Tibial nerve (tissue), 4 donors: ENCODE data around the gene TSHZ3. TPM values are rescaled to one million over a fixed set of nuclear protein-coding genes. Genes with fewer than 3 reads are reported as not detected.
A peak's percentile ranks its signal among the peaks of the same experiment; 100 is the strongest.

ENCODE experiments used
- DNase-seq, 2 donors: peaks; one replicate each; pipeline ENCODE4 v3.0.0-alpha.2; 2019; ENCODE audit warnings: low spot score in 2 of 2
- H3K27ac ChIP-seq, 4 donors: fragments of 200-600 bp; sonication (generic) in 3 of 4; one replicate each; pipeline ENCODE4 v1.5.1; 2017 to 2019; ENCODE audit warnings: mild to moderate bottlenecking in 1 of 4
- H3K27me3 ChIP-seq, 2 donors: fragments of 200-600 bp; sonication (generic) in 1 of 2; one replicate each; pipeline versions ENCODE4 v1.5.1 to v1.6.0; 2017 to 2019
- H3K36me3 ChIP-seq, 3 donors: fragments of 200-600 bp; sonication (generic); one replicate each; pipeline ENCODE4 v1.5.1; 2018 to 2019
- H3K4me1 ChIP-seq, 4 donors: fragments of 200-600 bp; sonication (generic) in 3 of 4; one replicate each; pipeline ENCODE4 v1.5.1; 2017 to 2019
- H3K4me3 ChIP-seq, 4 donors: fragments of 200-600 bp; sonication (generic) in 3 of 4; one replicate each; pipeline ENCODE4 v1.5.1; 2017 to 2019; ENCODE audit warnings: mild to moderate bottlenecking in 1 of 4, moderate library complexity in 1 of 4
- H3K9me3 ChIP-seq, 4 donors: fragments of 200-600 bp; sonication (generic) in 3 of 4; one replicate each; pipeline ENCODE4 v1.5.1; 2017 to 2019
- CTCF ChIP-seq, 5 experiments: fragments of 200-600 bp in 3 of 5; fragments of 450-650 bp in 2 of 5; sonication (generic) in 3 of 5; IDR thresholded peaks; one replicate each; pipeline ENCODE4 v1.5.1; 2016 to 2019; ENCODE audit warnings: antibody characterized with exemption in 5 of 5, mild to moderate bottlenecking in 3 of 5, moderate library complexity in 2 of 5
- EP300 ChIP-seq, 2 donors: sonication (generic); formaldehyde crosslinking; IDR thresholded peaks; one replicate each; pipeline ENCODE4 v1.6.1; 2017; ENCODE audit warnings: antibody characterized with exemption in 2 of 2, mild to moderate bottlenecking in 1 of 2
- POLR2A ChIP-seq, 2 donors: fragments of 450-650 bp; IDR thresholded peaks; one replicate each; pipeline ENCODE4 v1.6.1; 2017; ENCODE audit warnings: antibody characterized with exemption in 2 of 2, mild to moderate bottlenecking in 2 of 2, moderate library complexity in 2 of 2
- WGBS, 2 donors: methylation state at CpG; one replicate each; pipeline ENCODE4 v1.1.5; 2018; 5-methylcytosine and 5-hydroxymethylcytosine counted together
- total RNA-seq, 4 donors: library from RNA; depleted of rRNA; stranded (reverse); fragments of >200 nt; gene quantifications; one replicate each; pipeline ENCODE4 v1.1.0, GENCODE V29; 2016

Gene TSHZ3
- total RNA-seq, 4 donors from 2014 or later = 20.4 to 22.4 (median 22.3) TPM

- no peak overlapping the region for H3K4me3 ChIP-seq
- no peak overlapping the region for H3K27ac ChIP-seq
- no peaks in the 10 kb centered on the region for H3K9me3 ChIP-seq
- H3K4me1 ChIP-seq = peaks cover 0 to 44% (median 0%) of the 10 kb centered on the region in 4 donors
- H3K27me3 ChIP-seq = no peaks in the 10 kb centered on the region
- no peak for TF ChIP-seq CTCF (IDR thresholded peaks at IDR 0.05)
- TF ChIP-seq EP300 (IDR thresholded peaks at IDR 0.05) = no peak
- TF ChIP-seq POLR2A (IDR thresholded peaks at IDR 0.05) = no peak
- no peak for DNase-seq
- 71% methylated on average over 8 of the region's 8 CpGs for WGBS, 2 donors
- no peaks in the 10 kb centered on the region for H3K36me3 ChIP-seq
These were observed 62.7 kb downstream of the TSHZ3 start for GRCh38 chr19:31286491-31286890.

- H3K27ac ChIP-seq = no peak overlapping the region
- H3K9me3 ChIP-seq = no peaks in the 10 kb centered on the region
- no peak for DNase-seq
- peaks cover 0 to 36% (median 0%) of the 10 kb centered on the region in 4 donors for H3K4me1 ChIP-seq
- H3K36me3 ChIP-seq = no peaks in the 10 kb centered on the region
- H3K27me3 ChIP-seq = no peaks in the 10 kb centered on the region
- H3K4me3 ChIP-seq = peak overlapping the region in 1 of 4 donors; percentile 17
- no peak for TF ChIP-seq CTCF (IDR thresholded peaks at IDR 0.05)
- TF ChIP-seq EP300 (IDR thresholded peaks at IDR 0.05) = no peak
- no peak for TF ChIP-seq POLR2A (IDR thresholded peaks at IDR 0.05)
- WGBS, 2 donors = 72 to 77% methylated on average over 5 of the region's 5 CpGs
These were observed 63.5 kb downstream of the TSHZ3 start for GRCh38 chr19:31285744-31286143.

- DNase-seq = no peak
- Histone ChIP-seq H3K27me3 (no peaks in the 10 kb centered on the region), H3K36me3 (peaks cover 0 to under 1% (median 0%) of the 10 kb centered on the region in 3 donors), H3K27ac (no peak overlapping the region), H3K4me1 (peaks cover 0 to 36% (median 0%) of the 10 kb centered on the region in 4 donors), H3K9me3 (no peaks in the 10 kb centered on the region), H3K4me3 (no peak overlapping the region)
- WGBS, 2 donors = 90 to 92% methylated on average over 7 of the region's 7 CpGs
- TF ChIP-seq EP300 (IDR thresholded peaks at IDR 0.05) (no peak), CTCF (IDR thresholded peaks at IDR 0.05) (no peak), POLR2A (IDR thresholded peaks at IDR 0.05) (no peak)
These were observed 64.6 kb downstream of the TSHZ3 start for GRCh38 chr19:31284621-31285020.

GRCh38 chr19:31283701-31284100 is 65.5 kb downstream of the TSHZ3 start:
- Histone ChIP-seq H3K4me3 (no peak overlapping the region), H3K27me3 (no peaks in the 10 kb centered on the region), H3K36me3 (peaks cover 0 to 10% (median 0%) of the 10 kb centered on the region in 3 donors), H3K9me3 (no peaks in the 10 kb centered on the region), H3K4me1 (peaks cover 0 to 36% (median 0%) of the 10 kb centered on the region in 4 donors), H3K27ac (no peak overlapping the region)
- WGBS, 2 donors = 85 to 91% methylated on average over 8 of the region's 8 CpGs
- no peak for DNase-seq
- TF ChIP-seq CTCF (IDR thresholded peaks at IDR 0.05) (no peak), POLR2A (IDR thresholded peaks at IDR 0.05) (no peak), EP300 (IDR thresholded peaks at IDR 0.05) (no peak)

- TF ChIP-seq CTCF (IDR thresholded peaks at IDR 0.05) = no peak
These were observed 66.9 kb downstream of the TSHZ3 start for GRCh38 chr19:31282346-31282745.

More at GRCh38 chr19:31282346-31282745, 66.9 kb downstream of the TSHZ3 start:
- Histone ChIP-seq H3K27ac (no peak overlapping the region), H3K27me3 (no peaks in the 10 kb centered on the region), H3K9me3 (no peaks in the 10 kb centered on the region), H3K4me3 (no peak overlapping the region), H3K36me3 (peaks cover 0 to 23% (median 0%) of the 10 kb centered on the region in 3 donors), H3K4me1 (peaks cover 0 to 30% (median 0%) of the 10 kb centered on the region in 4 donors)
- no peak for DNase-seq
- 66 to 69% methylated on average over 4 of the region's 4 CpGs for WGBS, 2 donors
